ENCODE data around the gene MB21D2. TPM values are rescaled to one million over a fixed set of nuclear protein-coding genes. Genes with fewer than 3 reads are reported as not detected.

The MB21D2 gene
- total RNA-seq, 2 experiments from 2014 or later: 4.3 to 5.3 TPM

GRCh38 chr3:192825657-192826200 lies 91.9 kb downstream of the MB21D2 start:
- no peak for ATAC-seq (ENCODE audit: low read depth)
- Mint-ChIP-seq H3K27ac (no peak overlapping the region), H3K4me3 (no peak overlapping the region), H3K4me1 (no peaks in the 10 kb centered on the region), H3K27me3 (no peaks in the 10 kb centered on the region), H3K9me3 (no peaks in the 10 kb centered on the region), H3K36me3 (peaks cover 5% of the 10 kb centered on the region)
- no peak for DNase-seq
- POLR2A ChIA-PET: no interaction called here

- POLR2A ChIA-PET: no interaction called here
- no peaks in the 10 kb centered on the region for H3K27me3 Mint-ChIP-seq
- H3K4me1 Mint-ChIP-seq: no peaks in the 10 kb centered on the region
- H3K4me3 Mint-ChIP-seq: no peak overlapping the region
- no peak for ATAC-seq (ENCODE audit: low read depth)
- peaks cover 5% of the 10 kb centered on the region for H3K36me3 Mint-ChIP-seq
- no peak overlapping the region for H3K27ac Mint-ChIP-seq
- no peaks in the 10 kb centered on the region for H3K9me3 Mint-ChIP-seq
- DNase-seq: no peak
Measured at GRCh38 chr3:192825216-192825615, 92.4 kb downstream of the MB21D2 start.

GRCh38 chr3:192824313-192824712 lies 93.3 kb downstream of the MB21D2 start:
- POLR2A ChIA-PET: no interaction called here
- Mint-ChIP-seq H3K4me3 (no peak overlapping the region), H3K4me1 (no peaks in the 10 kb centered on the region), H3K27me3 (no peaks in the 10 kb centered on the region), H3K9me3 (no peaks in the 10 kb centered on the region), H3K27ac (no peak overlapping the region), H3K36me3 (peaks cover 5% of the 10 kb centered on the region)
- DNase-seq: no peak
- no peak for ATAC-seq (ENCODE audit: low read depth)

- ATAC-seq (ENCODE audit: low read depth) (no peak), DNase-seq (no peak)
- Mint-ChIP-seq H3K4me3 (no peak overlapping the region), H3K4me1 (peaks cover 16% of the 10 kb centered on the region), H3K27ac (no peak overlapping the region), H3K36me3 (no peaks in the 10 kb centered on the region), H3K9me3 (no peaks in the 10 kb centered on the region), H3K27me3 (no peaks in the 10 kb centered on the region)
- POLR2A ChIA-PET: no interaction called here
Measured at GRCh38 chr3:192821161-192821560, 96.5 kb downstream of the MB21D2 start.

GRCh38 chr3:192820161-192820560 lies 97.5 kb downstream of the MB21D2 start:
- no peaks in the 10 kb centered on the region for H3K27me3 Mint-ChIP-seq
- no peak for ATAC-seq (ENCODE audit: low read depth)
- H3K9me3 Mint-ChIP-seq: no peaks in the 10 kb centered on the region
- no peak for DNase-seq
- no peak overlapping the region for H3K27ac Mint-ChIP-seq
- H3K36me3 Mint-ChIP-seq: no peaks in the 10 kb centered on the region
- POLR2A ChIA-PET: no interaction called here
- H3K4me1 Mint-ChIP-seq: peaks cover 16% of the 10 kb centered on the region
- H3K4me3 Mint-ChIP-seq: no peak overlapping the region

- no peaks in the 10 kb centered on the region for H3K36me3 Mint-ChIP-seq
- H3K4me3 Mint-ChIP-seq: no peak overlapping the region
- peaks cover 16% of the 10 kb centered on the region for H3K4me1 Mint-ChIP-seq
- H3K27me3 Mint-ChIP-seq: no peaks in the 10 kb centered on the region
- peak; percentile 47 for ATAC-seq (ENCODE audit: low read depth)
- no peaks in the 10 kb centered on the region for H3K9me3 Mint-ChIP-seq
- POLR2A ChIA-PET: no interaction called here
- DNase-seq: no peak
- H3K27ac Mint-ChIP-seq: peak overlapping the region; percentile 44
Measured at GRCh38 chr3:192819001-192819569, 98.6 kb downstream of the MB21D2 start.

GRCh38 chr3:192818126-192818525 lies 99.5 kb downstream of the MB21D2 start:
- H3K27me3 Mint-ChIP-seq: no peaks in the 10 kb centered on the region
- POLR2A ChIA-PET: interaction anchor here (1.3 to 1.4 kb wide), 2 partner anchors 63 to 223 kb away, joined by 3 read pairs; no protein-coding TSS in a partner anchor
- DNase-seq: no peak
- peaks cover 18% of the 10 kb centered on the region for H3K4me1 Mint-ChIP-seq
- H3K4me3 Mint-ChIP-seq: no peak overlapping the region
- H3K9me3 Mint-ChIP-seq: no peaks in the 10 kb centered on the region
- ATAC-seq (ENCODE audit: low read depth): no peak
- H3K36me3 Mint-ChIP-seq: no peaks in the 10 kb centered on the region
- H3K27ac Mint-ChIP-seq: peak overlapping the region; percentile 74

- H3K9me3 Mint-ChIP-seq: no peaks in the 10 kb centered on the region
- POLR2A ChIA-PET: interaction anchor here (1.3 to 1.4 kb wide), 3 partner anchors 64 to 223 kb away, joined by 3 read pairs; no protein-coding TSS in a partner anchor
- no peaks in the 10 kb centered on the region for H3K36me3 Mint-ChIP-seq
- H3K4me1 Mint-ChIP-seq: peaks cover 21% of the 10 kb centered on the region
- H3K4me3 Mint-ChIP-seq: no peak overlapping the region
- H3K27ac Mint-ChIP-seq: peak overlapping the region; percentile 74
- no peaks in the 10 kb centered on the region for H3K27me3 Mint-ChIP-seq
- ATAC-seq (ENCODE audit: low read depth): no peak
- DNase-seq: no peak
Measured at GRCh38 chr3:192817506-192817905, 100.2 kb downstream of the MB21D2 start.

GRCh38 chr3:192817053-192817452 lies 100.6 kb downstream of the MB21D2 start:
- Mint-ChIP-seq H3K4me1 (peaks cover 21% of the 10 kb centered on the region), H3K4me3 (peak overlapping the region; percentile 50)
- ATAC-seq (ENCODE audit: low read depth): peak; percentile 35

GRCh38 chr3:192816351-192816750 lies 101.3 kb downstream of the MB21D2 start:
- POLR2A ChIA-PET: interaction anchor here (1.2 kb wide), 1 partner anchor 77 kb away, joined by 4 read pairs; no protein-coding TSS in a partner anchor

More at GRCh38 chr3:192817053-192817452, 100.6 kb downstream of the MB21D2 start:
- Mint-ChIP-seq H3K9me3 (no peaks in the 10 kb centered on the region), H3K27me3 (no peaks in the 10 kb centered on the region), H3K27ac (peak overlapping the region; percentile 66), H3K36me3 (no peaks in the 10 kb centered on the region)
- POLR2A ChIA-PET: interaction anchor here (1.3 to 1.4 kb wide), 3 partner anchors 64 to 224 kb away, joined by 3 read pairs; no protein-coding TSS in a partner anchor
- no peak for DNase-seq

GRCh38 chr3:192812743-192813383 lies 104.8 kb downstream of the MB21D2 start:
- H3K4me3 Mint-ChIP-seq: no peak overlapping the region
- H3K27ac Mint-ChIP-seq: no peak overlapping the region
- no peaks in the 10 kb centered on the region for H3K36me3 Mint-ChIP-seq
- DNase-seq (no peak), ATAC-seq (ENCODE audit: low read depth) (peak; percentile 26)
- no peaks in the 10 kb centered on the region for H3K9me3 Mint-ChIP-seq
- POLR2A ChIA-PET: no interaction called here
- peaks cover 17% of the 10 kb centered on the region for H3K4me1 Mint-ChIP-seq
- no peaks in the 10 kb centered on the region for H3K27me3 Mint-ChIP-seq

More at GRCh38 chr3:192816351-192816750, 101.3 kb downstream of the MB21D2 start:
- no peak for ATAC-seq (ENCODE audit: low read depth)
- no peak for DNase-seq
- Mint-ChIP-seq H3K27me3 (no peaks in the 10 kb centered on the region), H3K27ac (peak overlapping the region; percentile 1), H3K4me3 (no peak overlapping the region), H3K9me3 (no peaks in the 10 kb centered on the region), H3K4me1 (peaks cover 22% of the 10 kb centered on the region), H3K36me3 (no peaks in the 10 kb centered on the region)

- Mint-ChIP-seq H3K36me3 (no peaks in the 10 kb centered on the region), H3K27ac (no peak overlapping the region)
- POLR2A ChIA-PET: no interaction called here
Measured at GRCh38 chr3:192805711-192806110, 111.9 kb downstream of the MB21D2 start.

GRCh38 chr3:192804502-192804901 lies 113.2 kb downstream of the MB21D2 start:
- DNase-seq: no peak

More at GRCh38 chr3:192805711-192806110, 111.9 kb downstream of the MB21D2 start:
- Mint-ChIP-seq H3K4me1 (peaks cover 2% of the 10 kb centered on the region), H3K27me3 (no peaks in the 10 kb centered on the region), H3K9me3 (no peaks in the 10 kb centered on the region), H3K4me3 (no peak overlapping the region)
- no peak for ATAC-seq (ENCODE audit: low read depth)
- DNase-seq: no peak

More at GRCh38 chr3:192804502-192804901, 113.2 kb downstream of the MB21D2 start:
- no peak overlapping the region for H3K4me3 Mint-ChIP-seq
- H3K4me1 Mint-ChIP-seq: peaks cover 2% of the 10 kb centered on the region
- no peaks in the 10 kb centered on the region for H3K9me3 Mint-ChIP-seq
- POLR2A ChIA-PET: no interaction called here
- ATAC-seq (ENCODE audit: low read depth): no peak
- H3K27ac Mint-ChIP-seq: no peak overlapping the region
- H3K27me3 Mint-ChIP-seq: no peaks in the 10 kb centered on the region
- H3K36me3 Mint-ChIP-seq: no peaks in the 10 kb centered on the region

Measured in activated naive CD8-positive, alpha-beta T cell treated with anti-CD3 and anti-CD28 coated beads, Interleukin-2, amount 10 ng/mL, durations not matched to agents 7 days and 5 days (primary cell).